ENCODE data around the gene WDR76.

The WDR76 gene

GRCh38 chr15:43912208-43912607, 85.4 kb downstream of the WDR76 start:
- H3K4me3 ChIP-seq (replicated peaks; ENCODE audit: insufficient read depth, low read length) = no peak overlapping the region
- no peak overlapping the region for H3K27ac ChIP-seq (replicated peaks)
- TF ChIP-seq GABPA (IDR thresholded peaks at IDR 0.05; ENCODE audit: low read depth) (no peak), REST (IDR thresholded peaks at IDR 0.05; ENCODE audit: insufficient replicate concordance, low read depth) (no peak), POLR2AphosphoS5 (IDR thresholded peaks at IDR 0.05; ENCODE audit: low read depth) (no peak), CTCF (IDR thresholded peaks at IDR 0.05; ENCODE audit: insufficient read depth, low read length) (no peak), SPI1 (IDR thresholded peaks at IDR 0.05; ENCODE audit: borderline replicate concordance, low read depth) (no peak)
- no peaks in the 10 kb centered on the region for H3K27me3 ChIP-seq (ENCODE audit: insufficient read depth, poor library complexity, severe bottlenecking)
- DNase-seq (ENCODE audit: low read depth in 1 of 2, low spot score in 1 of 2) = no peak

- Histone ChIP-seq H3K27me3 (ENCODE audit: insufficient read depth, poor library complexity, severe bottlenecking) (no peaks in the 10 kb centered on the region), H3K27ac (replicated peaks) (no peak overlapping the region), H3K4me3 (replicated peaks; ENCODE audit: insufficient read depth, low read length) (no peak overlapping the region)
- DNase-seq (ENCODE audit: low read depth in 1 of 2, low spot score in 1 of 2) = no peak
- TF ChIP-seq GABPA (IDR thresholded peaks at IDR 0.05; ENCODE audit: low read depth) (no peak), CTCF (IDR thresholded peaks at IDR 0.05; ENCODE audit: insufficient read depth, low read length) (no peak), REST (IDR thresholded peaks at IDR 0.05; ENCODE audit: insufficient replicate concordance, low read depth) (no peak), SPI1 (IDR thresholded peaks at IDR 0.05; ENCODE audit: borderline replicate concordance, low read depth) (no peak), POLR2AphosphoS5 (IDR thresholded peaks at IDR 0.05; ENCODE audit: low read depth) (no peak)
Observed at GRCh38 chr15:43913026-43913780, 86.4 kb downstream of the WDR76 start.

- H3K4me3 ChIP-seq (replicated peaks; ENCODE audit: insufficient read depth, low read length) = no peak overlapping the region
- H3K27me3 ChIP-seq (ENCODE audit: insufficient read depth, poor library complexity, severe bottlenecking) = no peaks in the 10 kb centered on the region
- no peak overlapping the region for H3K27ac ChIP-seq (replicated peaks)
- TF ChIP-seq CTCF (IDR thresholded peaks at IDR 0.05; ENCODE audit: insufficient read depth, low read length) = no peak
- TF ChIP-seq POLR2AphosphoS5 (IDR thresholded peaks at IDR 0.05; ENCODE audit: low read depth) = no peak
- TF ChIP-seq REST (IDR thresholded peaks at IDR 0.05; ENCODE audit: insufficient replicate concordance, low read depth) = no peak
- TF ChIP-seq SPI1 (IDR thresholded peaks at IDR 0.05; ENCODE audit: borderline replicate concordance, low read depth) = no peak
- no peak for DNase-seq (ENCODE audit: low read depth in 1 of 2, low spot score in 1 of 2)
Observed at GRCh38 chr15:43913941-43914340, 87.1 kb downstream of the WDR76 start.

Measured in HL-60 (cell line).